GM23338 (cell line): Measurements from ENCODE around the gene EMC9. TPM values are rescaled to one million over a fixed set of nuclear protein-coding genes. Genes with fewer than 3 reads are reported as not detected.

ENCODE experiments used
- ATAC-seq: fragments of 200-7000 bp; cut with Tn5 transposase; 3 replicates; pipeline ENCODE4 v1.9.1; 2020
- DNase-seq: peaks from one replicate; pipeline ENCODE4 v3.0.0-alpha.2; 2015; ENCODE audit warnings: low spot score
- H2AFZ ChIP-seq: fragments of 200-600 bp; sonication (generic); 2 replicates; pipeline ENCODE4 v1.8.0; 2016; ENCODE audit warnings: antibody characterized with exemption, mild to moderate bottlenecking, moderate library complexity
- H3F3A ChIP-seq: fragments of 200-600 bp; sonication (generic); replicated peaks from 2 replicates; pipeline ENCODE4 v1.8.0; 2017; ENCODE audit warnings: antibody characterized with exemption, mixed run types, low read depth
- H3K27ac ChIP-seq: fragments of 200-600 bp; sonication (generic); 2 replicates; pipeline ENCODE4 v1.6.1; 2016; ENCODE audit warnings: low read depth
- H3K27me3 ChIP-seq: fragments of 200-600 bp; sonication (generic); 2 replicates; pipeline ENCODE4 v1.8.0; 2016; ENCODE audit warnings: mild to moderate bottlenecking, mixed run types, moderate library complexity; ENCODE audit not compliant: insufficient read depth
- H3K36me3 ChIP-seq: fragments of 200-600 bp; sonication (generic); 2 replicates; pipeline ENCODE4 v1.8.0; 2016; ENCODE audit warnings: mild to moderate bottlenecking; ENCODE audit not compliant: insufficient read depth
- H3K4me1 ChIP-seq: fragments of 200-600 bp; sonication (generic); 2 replicates; pipeline ENCODE4 v1.8.0; 2016; ENCODE audit warnings: mild to moderate bottlenecking, moderate library complexity; ENCODE audit not compliant: insufficient read depth
- H3K4me2 ChIP-seq: fragments of 200-600 bp; sonication (generic); 2 replicates; pipeline ENCODE4 v1.7.1; 2017; ENCODE audit warnings: mixed run types
- H3K4me3 ChIP-seq: fragments of 200-600 bp; sonication (generic); 2 replicates; pipeline ENCODE4 v1.6.1; 2016; ENCODE audit warnings: mixed run types
- H3K79me2 ChIP-seq: fragments of 200-600 bp; sonication (generic); replicated peaks from 2 replicates; pipeline ENCODE4 v1.8.0; 2017; ENCODE audit warnings: mild to moderate bottlenecking; ENCODE audit not compliant: insufficient read depth
- H3K9me2 ChIP-seq: fragments of 200-600 bp; sonication (generic); 2 replicates; pipeline ENCODE4 v1.8.0; 2017; ENCODE audit not compliant: insufficient read depth
- H4K20me1 ChIP-seq: fragments of 200-600 bp; sonication (generic); replicated peaks from 2 replicates; pipeline ENCODE4 v1.8.0; 2017; ENCODE audit warnings: mild to moderate bottlenecking; ENCODE audit not compliant: insufficient read depth
- H3K27ac Mint-ChIP-seq: 2 replicates; pipeline ENCODE4 v1.8.0; 2020; ENCODE audit warnings: inconsistent platforms, mild to moderate bottlenecking, moderate library complexity, mixed read lengths
- H3K27me3 Mint-ChIP-seq: 3 replicates; pipeline ENCODE4 v1.8.0; 2022; ENCODE audit warnings: low read depth, mild to moderate bottlenecking, moderate library complexity, mixed read lengths, inconsistent platforms; ENCODE audit not compliant: insufficient read depth, poor library complexity
- H3K36me3 Mint-ChIP-seq: 3 replicates; pipeline ENCODE4 v1.8.0; 2021; ENCODE audit warnings: low read depth, mild to moderate bottlenecking, inconsistent platforms, moderate library complexity, mixed read lengths
- H3K4me1 Mint-ChIP-seq: 3 replicates; pipeline ENCODE4 v1.8.0; 2020; ENCODE audit warnings: mild to moderate bottlenecking, inconsistent platforms, mixed read lengths
- H3K4me3 Mint-ChIP-seq: 3 replicates; pipeline ENCODE4 v1.8.0; 2021; ENCODE audit warnings: moderate library complexity, mild to moderate bottlenecking, inconsistent platforms, mixed read lengths
- H3K9me3 Mint-ChIP-seq: 3 replicates; pipeline ENCODE4 v1.8.0; 2020; ENCODE audit warnings: moderate library complexity, mild to moderate bottlenecking, inconsistent platforms, mixed read lengths
- CREB1 ChIP-seq: fragments of 250-450 bp; sonication (Bioruptor Pico); IDR thresholded peaks from 2 replicates; pipeline ENCODE4 v1.5.0; 2020; ENCODE audit warnings: low read depth, mild to moderate bottlenecking, moderate library complexity
- CTCF ChIP-seq, 2 experiments: fragments of 200-600 bp in 1 of 2; sonication (generic) in 1 of 2; conservative IDR thresholded peaks; 2 replicates each; pipeline versions ENCODE4 v1.5.1 to v1.6.1; 2016 to 2017; ENCODE audit warnings: antibody characterized with exemption in 2 of 2, low read depth in 2 of 2, mild to moderate bottlenecking in 2 of 2, moderate library complexity in 1 of 2
- EZH2 ChIP-seq: fragments of 200-600 bp; sonication (generic); IDR thresholded peaks from one replicate; pipeline ENCODE4 v1.8.0; 2017; ENCODE audit warnings: antibody characterized with exemption, mild to moderate bottlenecking, low read depth; ENCODE audit not compliant: unreplicated experiment
- JUNB ChIP-seq: IDR thresholded peaks from one replicate; pipeline ENCODE4 v1.6.1; 2016; ENCODE audit warnings: antibody characterized with exemption; ENCODE audit not compliant: unreplicated experiment
- REST ChIP-seq: IDR thresholded peaks from one replicate; pipeline ENCODE4 v1.6.1; 2018; ENCODE audit warnings: antibody characterized with exemption; ENCODE audit not compliant: unreplicated experiment
- polyA plus RNA-seq: library from polyadenylated mRNA; unstranded; fragments of >200 nt; fragmentation: Nextera tagmentation; extraction: Ambion mirVana; gene quantifications from 2 replicates; pipeline ENCODE4 v1.2.1, GENCODE V29; 2016
- total RNA-seq: library from RNA; depleted of rRNA; stranded (reverse); fragments of >200 nt; shearing (Covaris generic); gene quantifications from 2 replicates; pipeline ENCODE4 v1.2.3, GENCODE V29; 2014

The EMC9 gene
- total and polyA plus RNA-seq, 2 experiments from 2014 or later, result 30.0 to 64.2 TPM

GRCh38 chr14:24184104-24184970, 42.9 kb upstream of the EMC9 start:
- H4K20me1 ChIP-seq, result peaks cover 6% of the 10 kb centered on the region
- DNase-seq (no peak), ATAC-seq (no peak)
- no peak overlapping the region for H3K27ac Mint-ChIP-seq
- peaks cover 32% of the 10 kb centered on the region for H3K27me3 Mint-ChIP-seq
- H3K36me3 Mint-ChIP-seq, result peaks cover 80% of the 10 kb centered on the region
- H3K9me2 ChIP-seq, result no peaks in the 10 kb centered on the region
- peaks cover 15% of the 10 kb centered on the region for H3K4me1 Mint-ChIP-seq
- no peak overlapping the region for H3K4me3 ChIP-seq
- no peaks in the 10 kb centered on the region for H3K27me3 ChIP-seq
- peaks cover 3% of the 10 kb centered on the region; the same call in 2 of the 3 replicates for H3K9me3 Mint-ChIP-seq
- H3K27ac ChIP-seq, result no peak overlapping the region
- no peaks in the 10 kb centered on the region; the same call in 1 of the 2 replicates for H3K36me3 ChIP-seq
- H3K4me3 Mint-ChIP-seq, result no peak overlapping the region
- peaks cover 8% of the 10 kb centered on the region for H3K4me1 ChIP-seq
- no peak overlapping the region for H3K4me2 ChIP-seq
- TF ChIP-seq CREB1 (CRISPR knock-in tag) (no peak), REST (no peak), EZH2 (no peak), JUNB (no peak)
- no peak overlapping the region for H2AFZ ChIP-seq
- peaks cover 13% of the 10 kb centered on the region; the same call in 1 of the 2 replicates for H3K79me2 ChIP-seq
- H3F3A ChIP-seq, result no peaks in the 10 kb centered on the region; the same call in 1 of the 2 replicates

- H3K4me2 ChIP-seq, result no peak overlapping the region
- no peak for DNase-seq
- no peak overlapping the region; the same call in 2 of the 3 replicates for H3K4me3 Mint-ChIP-seq
- H3K27ac ChIP-seq, result no peak overlapping the region
- peaks cover 3% of the 10 kb centered on the region; the same call in 2 of the 3 replicates for H3K9me3 Mint-ChIP-seq
- H3K9me2 ChIP-seq, result no peaks in the 10 kb centered on the region
- H3K4me1 ChIP-seq, result peaks cover 4% of the 10 kb centered on the region; the same call in 1 of the 2 replicates
- H3K36me3 ChIP-seq, result no peaks in the 10 kb centered on the region; the same call in 1 of the 2 replicates
- no peak for ATAC-seq
- H3K79me2 ChIP-seq, result peaks cover 13% of the 10 kb centered on the region; the same call in 1 of the 2 replicates
- H3K27ac Mint-ChIP-seq, result no peak overlapping the region
- peaks cover 33% of the 10 kb centered on the region for H3K27me3 Mint-ChIP-seq
- no peak overlapping the region for H2AFZ ChIP-seq
- H3F3A ChIP-seq, result no peaks in the 10 kb centered on the region; the same call in 1 of the 2 replicates
- no peak overlapping the region for H3K4me3 ChIP-seq
- peaks cover 85% of the 10 kb centered on the region for H3K36me3 Mint-ChIP-seq
- H3K27me3 ChIP-seq, result no peaks in the 10 kb centered on the region
- H3K4me1 Mint-ChIP-seq, result peaks cover 10% of the 10 kb centered on the region
- peaks cover 6% of the 10 kb centered on the region for H4K20me1 ChIP-seq
- TF ChIP-seq REST, result no peak
- TF ChIP-seq CTCF (conservative IDR thresholded peaks at IDR 0.05; ENCODE audit: low read depth in 2 of 2), result no peak
Observed at GRCh38 chr14:24183014-24183481, 41.7 kb upstream of the EMC9 start.
